H1 (cell line): ENCODE measurements around the gene TTLL7. TPM values are rescaled to one million over a fixed set of nuclear protein-coding genes. Genes with fewer than 3 reads are reported as not detected.

Source experiments
- CTCF ChIA-PET: fragments of 300-600 bp; sonication (Branson Sonifier 250); formaldehyde crosslinking; loops from one replicate; lab custom pipeline; 2021; ENCODE audit not compliant: partially characterized antibody; lab: Charles Lee
- POLR2A ChIA-PET: fragments of 300-600 bp; sonication (Branson Sonifier 250); formaldehyde crosslinking; loops from one replicate; lab custom pipeline; 2021; ENCODE audit warnings: inconsistent platforms; ENCODE audit not compliant: partially characterized antibody; lab: Charles Lee
- DNase-seq, 2 experiments: peaks; one replicate each; pipeline versions ENCODE4 v3.0.0 to v3.0.0-alpha.2; 2010 to 2022; ENCODE audit warnings: low spot score in 2 of 2, low read depth in 1 of 2, mixed read lengths in 1 of 2
- FAIRE-seq: peaks from 2 replicates; lab custom pipeline; 2011; peaks lifted over from hg19 to GRCh38; lab: Jason Lieb, UNC
- H2AFZ ChIP-seq: 2 replicates; pipeline ENCODE4 v1.8.1; 2012; ENCODE audit warnings: low read length, inconsistent platforms
- H2AK5ac ChIP-seq: 2 replicates; pipeline ENCODE4 v1.6.1; 2013; ENCODE audit warnings: low read depth, low read length
- H2BK120ac ChIP-seq: replicated peaks from 2 replicates; pipeline ENCODE3; 2013; ENCODE audit warnings: low read depth, low read length, inconsistent platforms
- H2BK12ac ChIP-seq: 2 replicates; pipeline ENCODE4 v1.6.1; 2013; ENCODE audit warnings: low read depth, low read length
- H2BK15ac ChIP-seq: 2 replicates; pipeline ENCODE4 v1.6.1; 2013; ENCODE audit warnings: low read length
- H2BK20ac ChIP-seq: 2 replicates; pipeline ENCODE4 v1.6.1; 2013; ENCODE audit warnings: low read length
- H2BK5ac ChIP-seq: 2 replicates; pipeline ENCODE4 v1.6.1; 2013; ENCODE audit warnings: low read depth, low read length
- H3K14ac ChIP-seq: 2 replicates; pipeline ENCODE4 v1.6.1; 2013; ENCODE audit warnings: inconsistent platforms; ENCODE audit not compliant: insufficient read length
- H3K18ac ChIP-seq: 2 replicates; pipeline ENCODE4 v1.6.1; 2013; ENCODE audit warnings: low read length; ENCODE audit errors: extremely low read depth
- H3K23ac ChIP-seq: 2 replicates; pipeline ENCODE4 v1.6.1; 2013; ENCODE audit warnings: inconsistent platforms; ENCODE audit not compliant: insufficient read length
- H3K23me2 ChIP-seq: 2 replicates; pipeline ENCODE4 v1.6.1; 2013; ENCODE audit warnings: low read depth, low read length
- H3K27ac ChIP-seq: 2 replicates; pipeline ENCODE4 v1.6.1; 2011; ENCODE audit warnings: low read depth, low read length, inconsistent platforms
- H3K27me3 ChIP-seq, 4 experiments: replicated peaks in 1 of 4; 1 replicate in 1 of 4; 2 replicates in 3 of 4; pipeline versions ENCODE4 v1.6.1 to v1.8.1; 2011 to 2013; ENCODE audit warnings: low read length in 3 of 4, mild to moderate bottlenecking in 3 of 4, inconsistent platforms in 2 of 4, mixed read lengths in 2 of 4, moderate library complexity in 1 of 4; ENCODE audit not compliant: control insufficient read depth in 3 of 4, insufficient read depth in 3 of 4; ENCODE audit errors: extremely low read depth in 1 of 4
- H3K36me3 ChIP-seq, 4 experiments: 2 replicates each; pipeline versions ENCODE4 v1.6.1 to v1.8.1; 2011 to 2013; ENCODE audit warnings: mild to moderate bottlenecking in 4 of 4, low read length in 3 of 4, moderate library complexity in 2 of 4, control low read depth in 1 of 4, inconsistent platforms in 1 of 4; ENCODE audit not compliant: insufficient read depth in 4 of 4, control insufficient read depth in 2 of 4
- H3K4ac ChIP-seq: replicated peaks from 2 replicates; pipeline ENCODE3; 2013; ENCODE audit warnings: low read length, low read depth, mixed read lengths, inconsistent platforms; ENCODE audit not compliant: insufficient read length
- H3K4me1 ChIP-seq, 4 experiments: replicated peaks in 1 of 4; 1 replicate in 1 of 4; 2 replicates in 3 of 4; pipeline versions ENCODE4 v1.6.1 to v1.8.1; 2011 to 2013; ENCODE audit warnings: low read length in 3 of 4, inconsistent platforms in 2 of 4, mixed read lengths in 1 of 4; ENCODE audit not compliant: insufficient read depth in 4 of 4, control insufficient read depth in 3 of 4
- H3K4me2 ChIP-seq, 2 experiments: 2 replicates each; pipeline versions ENCODE4 v1.6.1 to v1.8.1; 2011 to 2013; ENCODE audit warnings: low read depth in 2 of 2, low read length in 2 of 2, control low read depth in 1 of 2, inconsistent platforms in 1 of 2, mild to moderate bottlenecking in 1 of 2; ENCODE audit not compliant: insufficient read depth in 1 of 2
- H3K4me3 ChIP-seq, 4 experiments: fragments of 200-600, 300-600 bp in 1 of 4; sonication (generic), shearing (Covaris generic), sonication (Bioruptor Twin) in 1 of 4; 2 replicates each; pipeline versions ENCODE4 v1.5.1 to v1.8.1; 2011 to 2016; ENCODE audit warnings: low read length in 4 of 4, low read depth in 3 of 4, control low read depth in 2 of 4, inconsistent platforms in 2 of 4, mild to moderate bottlenecking in 2 of 4, mixed read lengths in 1 of 4, moderate library complexity in 1 of 4; ENCODE audit not compliant: insufficient read depth in 2 of 4; ENCODE audit errors: extremely low read depth in 1 of 4
- H3K56ac ChIP-seq: replicated peaks from 2 replicates; pipeline ENCODE3; 2013; ENCODE audit warnings: low read depth, mild to moderate bottlenecking, mixed read lengths, low read length, inconsistent platforms; ENCODE audit not compliant: insufficient read length
- H3K79me1 ChIP-seq: 2 replicates; pipeline ENCODE4 v1.6.1; 2013; ENCODE audit warnings: low read depth, low read length, control low read depth
- H3K79me2 ChIP-seq, 2 experiments: 2 replicates each; pipeline versions ENCODE4 v1.6.1 to v1.8.1; 2012 to 2013; ENCODE audit warnings: low read length in 2 of 2, mild to moderate bottlenecking in 2 of 2, inconsistent platforms in 1 of 2; ENCODE audit not compliant: insufficient read depth in 2 of 2, control insufficient read depth in 1 of 2
- H3K9ac ChIP-seq, 4 experiments: replicated peaks in 1 of 4; 1 replicate in 1 of 4; 2 replicates in 3 of 4; pipeline versions ENCODE4 v1.6.1 to v1.8.1; 2011 to 2013; ENCODE audit warnings: low read depth in 3 of 4, low read length in 3 of 4, control low read depth in 2 of 4, mild to moderate bottlenecking in 2 of 4, moderate library complexity in 2 of 4, inconsistent platforms in 1 of 4; ENCODE audit errors: extremely low read depth in 1 of 4
- H3K9me3 ChIP-seq, 2 experiments: 2 replicates each; pipeline versions ENCODE4 v1.6.1 to v1.8.1; 2012 to 2013; ENCODE audit warnings: mild to moderate bottlenecking in 2 of 2, moderate library complexity in 2 of 2, control low read depth in 1 of 2, inconsistent platforms in 1 of 2, low read depth in 1 of 2, low read length in 1 of 2, mixed read lengths in 1 of 2; ENCODE audit not compliant: insufficient read depth in 2 of 2
- H4K20me1 ChIP-seq, 2 experiments: replicated peaks in 1 of 2; 2 replicates each; pipeline versions ENCODE3 to v1.8.1; 2011 to 2013; ENCODE audit warnings: inconsistent platforms in 2 of 2, low read length in 2 of 2, mild to moderate bottlenecking in 1 of 2; ENCODE audit not compliant: insufficient read depth in 2 of 2, control insufficient read depth in 1 of 2
- H4K5ac ChIP-seq: 2 replicates; pipeline ENCODE4 v1.6.1; 2013; ENCODE audit warnings: low read length, low read depth, mixed read lengths, inconsistent platforms; ENCODE audit not compliant: insufficient read length
- H4K8ac ChIP-seq: 2 replicates; pipeline ENCODE4 v1.8.0; 2013; ENCODE audit warnings: mild to moderate bottlenecking, moderate library complexity, low read length, inconsistent platforms; ENCODE audit not compliant: insufficient read depth; ENCODE audit errors: extremely low read depth
- H4K91ac ChIP-seq: replicated peaks from 2 replicates; pipeline ENCODE3; 2013; ENCODE audit warnings: low read length, mixed read lengths, inconsistent platforms; ENCODE audit not compliant: insufficient read length
- FOSL1 ChIP-seq: IDR thresholded peaks from 2 replicates; pipeline ENCODE4 v1.6.1; 2011; ENCODE audit warnings: mild to moderate bottlenecking, low read depth, low read length, moderate library complexity; ENCODE audit not compliant: insufficient read depth
- RFX5 ChIP-seq: IDR thresholded peaks from 2 replicates; pipeline ENCODE4 v1.6.1; 2011; ENCODE audit warnings: low read depth, low read length, improper control_type of control experiment, borderline replicate concordance
- SAP30 ChIP-seq: fragments of 300-600 bp; sonication (generic); IDR thresholded peaks from 2 replicates; pipeline ENCODE4 v1.7.1; 2012; ENCODE audit warnings: low read length, moderate library complexity, mild to moderate bottlenecking, inconsistent platforms; ENCODE audit not compliant: insufficient read depth, insufficient replicate concordance
- SUZ12 ChIP-seq: fragments of 200-600 bp; sonication (generic); IDR thresholded peaks from 2 replicates; pipeline ENCODE4 v1.6.1; 2012; ENCODE audit warnings: mild to moderate bottlenecking, inconsistent platforms, low read length, moderate library complexity, mixed read lengths
- WGBS, 2 experiments: shearing (Covaris generic) in 1 of 2; methylation state at CpG; one replicate each; pipeline versions ENCODE4 v1.1.6 to v1.1.7; 2013 to 2015; ENCODE audit warnings: low lambda C conversion rate in 2 of 2, mixed read lengths in 2 of 2, inconsistent platforms in 1 of 2, low coverage in 1 of 2, missing lambda C conversion rate in 1 of 2; ENCODE audit not compliant: insufficient replicate concordance in 2 of 2, insufficient coverage in 1 of 2, insufficient read length in 1 of 2; ENCODE audit errors: extremely low coverage in 1 of 2, missing lambda C conversion rate in 1 of 2; 5-methylcytosine and 5-hydroxymethylcytosine counted together
- polyA plus RNA-seq, 7 experiments: library from polyadenylated mRNA; depleted of rRNA in 3 of 7; stranded (reverse) in 5 of 7; unstranded in 2 of 7; fragments of >200 nt in 5 of 7; fragments of 200-250 nt in 2 of 7; gene quantifications; 1 replicate in 5 of 7; 2 replicates in 1 of 7; 4 replicates in 1 of 7; pipeline versions ENCODE4 v1.2.1 to v1.2.3, GENCODE V29; 2011 to 2013; ENCODE audit warnings: missing spikeins in 2 of 7, mixed read lengths in 2 of 7
- total RNA-seq: library from RNA; stranded (reverse); fragmentation: NEBNext Ultra II Directional; extraction: Animal tissue kit (Norgen Biotek cat#: 25700); gene quantifications from 2 replicates; pipeline ENCODE4 v1.2.1, GENCODE V29; 2021

TTLL7 gene
- total and polyA plus RNA-seq, 2 of the 8 experiments (the other 6 are each of a cell fraction or from before 2014, with no cell fraction given) = 1.9 to 7.9 TPM

- Histone ChIP-seq H3K4ac (no peak overlapping the region), H3K23ac (no peak overlapping the region), H2BK5ac (no peak overlapping the region), H3K79me1 (no peaks in the 10 kb centered on the region), H3K27me3 (no peaks in the 10 kb centered on the region), H3K14ac (no peak overlapping the region), H3K9ac (no peak overlapping the region), H4K5ac (no peak overlapping the region), H3K27ac (no peak overlapping the region), H3K4me3 (no peak overlapping the region), H2AFZ (no peak overlapping the region), H3K18ac (no peak overlapping the region), H2BK12ac (no peak overlapping the region), H4K20me1 (no peaks in the 10 kb centered on the region), H2BK20ac (no peak overlapping the region), H4K8ac (no peak overlapping the region), H3K4me1 (no peaks in the 10 kb centered on the region), H4K91ac (no peak overlapping the region), H2BK120ac (no peak overlapping the region), H3K79me2 (no peaks in the 10 kb centered on the region), H3K56ac (no peak overlapping the region), H2BK15ac (no peak overlapping the region), H3K9me3 (no peaks in the 10 kb centered on the region), H3K23me2 (no peaks in the 10 kb centered on the region), H3K36me3 (no peaks in the 10 kb centered on the region), H3K4me2 (no peak overlapping the region), H2AK5ac (no peak overlapping the region)
- no peak for FAIRE-seq
- ChIA-PET POLR2A (no interaction called here), CTCF (no interaction called here)
- no peak for TF ChIP-seq SAP30
- no peak for TF ChIP-seq FOSL1
- TF ChIP-seq RFX5 = no peak
- no peak for TF ChIP-seq SUZ12
- 91% methylated on average over 1 of the region's 1 CpG; no CpG with 5 or more reads in 1 of the 2 experiments for WGBS, 2 experiments
- no peak for DNase-seq
Measured at GRCh38 chr1:83978056-83978455, 20.9 kb downstream of the TTLL7 start.
